Liver (tissue), 9 donors: Measurements from ENCODE around the gene RAC2. TPM values are rescaled to one million over a fixed set of nuclear protein-coding genes. Genes with fewer than 3 reads are reported as not detected.

Experiments
- DNase-seq: peaks from one replicate; pipeline ENCODE4 v3.0.0-alpha.2; 2017; ENCODE audit warnings: low spot score
- H3K27ac ChIP-seq, 2 donors: one replicate each; pipeline ENCODE4 v1.7.0; 2013; ENCODE audit warnings: inconsistent platforms in 2 of 2, low read length in 2 of 2, control low read depth in 1 of 2, low read depth in 1 of 2, mild to moderate bottlenecking in 1 of 2
- H3K27me3 ChIP-seq, 4 donors: one replicate each; pipeline versions ENCODE4 v1.6.1 to v1.7.0; 2013; ENCODE audit warnings: low read length in 3 of 4, inconsistent platforms in 1 of 4, mild to moderate bottlenecking in 1 of 4, moderate library complexity in 1 of 4; ENCODE audit not compliant: control insufficient read depth in 4 of 4, insufficient read depth in 4 of 4
- H3K36me3 ChIP-seq, 4 donors: one replicate each; pipeline versions ENCODE4 v1.6.1 to v1.7.0; 2013; ENCODE audit warnings: low read length in 3 of 4, mild to moderate bottlenecking in 3 of 4, low read depth in 1 of 4, moderate library complexity in 1 of 4; ENCODE audit not compliant: control insufficient read depth in 4 of 4, insufficient read depth in 3 of 4
- H3K4me1 ChIP-seq, 4 donors: one replicate each; pipeline versions ENCODE4 v1.6.1 to v1.7.0; 2013; ENCODE audit warnings: low read length in 3 of 4, mild to moderate bottlenecking in 3 of 4, moderate library complexity in 1 of 4; ENCODE audit not compliant: control insufficient read depth in 4 of 4, insufficient read depth in 4 of 4
- H3K4me3 ChIP-seq, 3 donors: one replicate each; pipeline versions ENCODE4 v1.6.1 to v1.7.0; 2013; ENCODE audit warnings: low read length in 3 of 3, control low read depth in 1 of 3, low read depth in 1 of 3, mild to moderate bottlenecking in 1 of 3
- H3K9ac ChIP-seq, 2 donors: one replicate each; pipeline ENCODE4 v1.7.0; 2013; ENCODE audit warnings: low read length in 2 of 2, mild to moderate bottlenecking in 2 of 2, moderate library complexity in 2 of 2, control low read depth in 1 of 2, low read depth in 1 of 2
- H3K9me3 ChIP-seq, 4 donors: one replicate each; pipeline versions ENCODE4 v1.6.1 to v1.7.0; 2013; ENCODE audit warnings: low read length in 3 of 4; ENCODE audit not compliant: control insufficient read depth in 4 of 4
- EGR1 ChIP-seq, 2 donors: IDR thresholded peaks; 2 replicates each; pipeline ENCODE4 v1.6.1; 2016 to 2018; ENCODE audit warnings: antibody characterized with exemption in 2 of 2, low read depth in 2 of 2
- FOXA1 ChIP-seq: IDR thresholded peaks from 2 replicates; pipeline ENCODE4 v1.6.1; 2016; ENCODE audit warnings: antibody characterized with exemption
- FOXA2 ChIP-seq: IDR thresholded peaks from 2 replicates; pipeline ENCODE4 v1.6.1; 2016; ENCODE audit warnings: antibody characterized with exemption
- GABPA ChIP-seq, 2 donors: IDR thresholded peaks in 1 of 2; conservative IDR thresholded peaks in 1 of 2; 2 replicates each; pipeline ENCODE4 v1.6.1; 2016; ENCODE audit warnings: antibody characterized with exemption in 2 of 2, mild to moderate bottlenecking in 1 of 2, moderate library complexity in 1 of 2
- HNF4A ChIP-seq, 2 donors: conservative IDR thresholded peaks; 2 replicates each; pipeline ENCODE4 v1.6.1; 2016; ENCODE audit warnings: antibody characterized with exemption in 2 of 2, mild to moderate bottlenecking in 2 of 2
- HNF4G ChIP-seq: IDR thresholded peaks from 2 replicates; pipeline ENCODE4 v1.6.1; 2016; ENCODE audit warnings: antibody characterized with exemption
- JUND ChIP-seq, 2 donors: IDR thresholded peaks; 2 replicates each; pipeline ENCODE4 v1.6.1; 2016; ENCODE audit warnings: antibody characterized with exemption in 2 of 2
- NR2F2 ChIP-seq: IDR thresholded peaks from 2 replicates; pipeline ENCODE4 v1.6.1; 2016; ENCODE audit warnings: antibody characterized with exemption
- RAD21 ChIP-seq, 2 donors: IDR thresholded peaks; 2 replicates each; pipeline ENCODE4 v1.6.1; 2016; ENCODE audit warnings: antibody characterized with exemption in 2 of 2, mild to moderate bottlenecking in 2 of 2
- RXRA ChIP-seq, 2 donors: IDR thresholded peaks; 2 replicates each; pipeline ENCODE4 v1.6.1; 2017 to 2018; ENCODE audit warnings: antibody characterized with exemption in 2 of 2, mild to moderate bottlenecking in 1 of 2
- SP1 ChIP-seq: IDR thresholded peaks from 2 replicates; pipeline ENCODE4 v1.6.1; 2018; ENCODE audit warnings: antibody characterized with exemption, mild to moderate bottlenecking
- TAF1 ChIP-seq: conservative IDR thresholded peaks from 2 replicates; pipeline ENCODE4 v1.6.1; 2016; ENCODE audit warnings: antibody characterized with exemption, mild to moderate bottlenecking
- YY1 ChIP-seq: IDR thresholded peaks from 2 replicates; pipeline ENCODE4 v1.6.1; 2016; ENCODE audit warnings: antibody characterized with exemption, mild to moderate bottlenecking
- WGBS: extraction: QIAGEN DNeasy Blood & Tissue Kit; methylation state at CpG from one replicate; pipeline ENCODE4 v1.1.7; 2013; 5-methylcytosine and 5-hydroxymethylcytosine counted together
- polyA plus RNA-seq, 2 donors: library from polyadenylated mRNA; stranded (reverse) in 1 of 2; unstranded in 1 of 2; fragments of 200-250 nt in 1 of 2; fragments of >200 nt in 1 of 2; fragmentation: Nextera tagmentation in 1 of 2; extraction: Ambion mirVana in 1 of 2; gene quantifications; one replicate each; pipeline versions ENCODE4 v1.2.1 to v1.2.3, GENCODE V29; 2013 to 2015
- total RNA-seq, 2 donors: library from RNA; depleted of rRNA; stranded (reverse); fragments of >200 nt; gene quantifications; one replicate each; pipeline ENCODE4 v1.2.3, GENCODE V29; 2014
- TF ChIP-seq, protein P1 (sequence below): IDR thresholded peaks from 2 replicates; pipeline ENCODE4 v1.6.1; 2016; ENCODE audit warnings: antibody characterized with exemption
- TF ChIP-seq, protein P2 (sequence below): fragments of 150-350 bp; IDR thresholded peaks from 2 replicates; pipeline ENCODE4 v1.5.1; 2017; ENCODE audit warnings: improper control_type of control experiment, low read depth, low read length; ENCODE audit not compliant: missing input control
- TF ChIP-seq, protein P3 (sequence below): IDR thresholded peaks from 2 replicates; pipeline ENCODE4 v1.6.1; 2016; ENCODE audit warnings: antibody characterized with exemption
- TF ChIP-seq, protein P4 (sequence below): IDR thresholded peaks from 2 replicates; pipeline ENCODE4 v1.6.1; 2016; ENCODE audit warnings: antibody characterized with exemption
- TF ChIP-seq, protein P5 (sequence below): IDR thresholded peaks from 2 replicates; pipeline ENCODE4 v1.6.1; 2016; ENCODE audit warnings: antibody characterized with exemption, mild to moderate bottlenecking
- donor health status: healthy.
- donor health status: healthy.
- donor health status: healthy.
- donor health status: healthy.
- donor health status: healthy.

Gene RAC2
- total and polyA plus RNA-seq, 4 donors, result 4.0 to 15.0 (median 7.4) TPM

DNA sequence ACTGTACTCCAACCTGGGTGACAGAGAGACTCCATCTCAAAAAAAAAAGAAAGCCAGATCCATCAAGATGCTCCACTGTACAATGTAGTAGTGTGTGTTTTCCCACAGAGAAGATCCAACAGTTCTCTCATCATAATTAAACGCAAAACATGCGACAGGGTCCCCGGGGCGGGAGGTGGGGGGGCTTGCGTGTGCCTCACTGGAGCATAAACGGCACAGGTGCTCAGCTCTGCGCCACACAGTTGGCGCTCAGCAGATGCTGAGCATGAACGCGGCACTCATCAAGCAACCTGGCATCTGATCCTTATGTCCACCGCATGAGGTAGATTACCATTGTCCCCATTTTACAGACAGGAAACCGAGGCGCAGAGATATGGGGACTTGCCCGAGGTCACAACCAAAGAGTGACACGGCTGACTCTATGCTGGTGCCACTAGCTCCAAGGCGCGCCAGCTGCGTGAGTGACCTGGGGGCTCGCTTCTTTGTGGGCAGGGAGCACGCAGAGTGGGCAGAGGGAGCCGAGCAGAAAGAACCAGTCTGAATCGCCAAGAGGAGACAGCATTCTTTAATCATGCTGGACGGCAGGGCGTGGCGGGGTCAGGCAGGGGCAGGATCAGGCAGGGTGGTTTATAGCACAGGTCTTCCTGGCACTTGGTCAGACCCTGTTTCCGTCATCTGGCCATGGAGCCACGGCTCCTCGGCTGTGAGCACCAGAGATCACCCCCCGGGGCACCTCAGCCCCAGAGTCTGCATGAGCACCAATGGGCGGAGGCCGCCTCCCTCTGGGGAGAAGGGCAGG is 64.2 kb downstream of the RAC2 start (continued):
- TF ChIP-seq YY1 (no peak), EGR1 (IDR thresholded peaks at IDR 0.05; ENCODE audit: low read depth in 2 of 2) (no peak), TAF1 (no peak)
- TF ChIP-seq, protein P1, sequence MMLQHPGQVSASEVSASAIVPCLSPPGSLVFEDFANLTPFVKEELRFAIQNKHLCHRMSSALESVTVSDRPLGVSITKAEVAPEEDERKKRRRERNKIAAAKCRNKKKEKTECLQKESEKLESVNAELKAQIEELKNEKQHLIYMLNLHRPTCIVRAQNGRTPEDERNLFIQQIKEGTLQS, result no peak

DNA sequence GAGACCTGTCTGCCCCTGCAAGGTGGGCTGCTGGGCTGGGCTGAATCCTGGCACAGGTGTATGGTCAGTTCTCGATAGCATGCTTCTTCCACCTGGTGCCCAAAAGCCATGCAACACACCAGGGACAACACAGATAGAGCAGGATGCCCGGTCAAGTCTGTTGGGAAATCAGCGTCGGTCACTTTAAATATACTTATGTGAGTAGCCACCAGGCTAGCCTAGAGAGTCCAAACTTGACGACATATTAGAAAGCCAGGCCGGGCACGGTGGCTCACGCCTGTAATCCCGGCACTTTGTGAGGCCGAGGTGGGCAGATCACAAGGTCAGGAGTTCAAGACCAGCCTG is 65.0 kb downstream of the RAC2 start:
- TF ChIP-seq, protein P2, sequence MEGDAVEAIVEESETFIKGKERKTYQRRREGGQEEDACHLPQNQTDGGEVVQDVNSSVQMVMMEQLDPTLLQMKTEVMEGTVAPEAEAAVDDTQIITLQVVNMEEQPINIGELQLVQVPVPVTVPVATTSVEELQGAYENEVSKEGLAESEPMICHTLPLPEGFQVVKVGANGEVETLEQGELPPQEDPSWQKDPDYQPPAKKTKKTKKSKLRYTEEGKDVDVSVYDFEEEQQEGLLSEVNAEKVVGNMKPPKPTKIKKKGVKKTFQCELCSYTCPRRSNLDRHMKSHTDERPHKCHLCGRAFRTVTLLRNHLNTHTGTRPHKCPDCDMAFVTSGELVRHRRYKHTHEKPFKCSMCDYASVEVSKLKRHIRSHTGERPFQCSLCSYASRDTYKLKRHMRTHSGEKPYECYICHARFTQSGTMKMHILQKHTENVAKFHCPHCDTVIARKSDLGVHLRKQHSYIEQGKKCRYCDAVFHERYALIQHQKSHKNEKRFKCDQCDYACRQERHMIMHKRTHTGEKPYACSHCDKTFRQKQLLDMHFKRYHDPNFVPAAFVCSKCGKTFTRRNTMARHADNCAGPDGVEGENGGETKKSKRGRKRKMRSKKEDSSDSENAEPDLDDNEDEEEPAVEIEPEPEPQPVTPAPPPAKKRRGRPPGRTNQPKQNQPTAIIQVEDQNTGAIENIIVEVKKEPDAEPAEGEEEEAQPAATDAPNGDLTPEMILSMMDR, result no peak
- TF ChIP-seq HNF4G (no peak), RAD21 (IDR thresholded peaks at IDR 0.05) (no peak), JUND (IDR thresholded peaks at IDR 0.05) (no peak), GABPA (IDR thresholded peaks at IDR 0.05 in 1 of 2, conservative IDR thresholded peaks at IDR 0.05 in 1 of 2) (no peak), NR2F2 (no peak), HNF4A (conservative IDR thresholded peaks at IDR 0.05) (peak in 1 of 2 donors; percentile 35), SP1 (no peak), RXRA (IDR thresholded peaks at IDR 0.05) (peak in 1 of 2 donors; percentile 4), EGR1 (IDR thresholded peaks at IDR 0.05; ENCODE audit: low read depth in 2 of 2) (no peak), FOXA2 (no peak), FOXA1 (no peak), TAF1 (no peak), YY1 (no peak)
- TF ChIP-seq, protein P1, result no peak
- TF ChIP-seq, protein P3, sequence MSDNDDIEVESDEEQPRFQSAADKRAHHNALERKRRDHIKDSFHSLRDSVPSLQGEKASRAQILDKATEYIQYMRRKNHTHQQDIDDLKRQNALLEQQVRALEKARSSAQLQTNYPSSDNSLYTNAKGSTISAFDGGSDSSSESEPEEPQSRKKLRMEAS, result no peak
- TF ChIP-seq, protein P4, sequence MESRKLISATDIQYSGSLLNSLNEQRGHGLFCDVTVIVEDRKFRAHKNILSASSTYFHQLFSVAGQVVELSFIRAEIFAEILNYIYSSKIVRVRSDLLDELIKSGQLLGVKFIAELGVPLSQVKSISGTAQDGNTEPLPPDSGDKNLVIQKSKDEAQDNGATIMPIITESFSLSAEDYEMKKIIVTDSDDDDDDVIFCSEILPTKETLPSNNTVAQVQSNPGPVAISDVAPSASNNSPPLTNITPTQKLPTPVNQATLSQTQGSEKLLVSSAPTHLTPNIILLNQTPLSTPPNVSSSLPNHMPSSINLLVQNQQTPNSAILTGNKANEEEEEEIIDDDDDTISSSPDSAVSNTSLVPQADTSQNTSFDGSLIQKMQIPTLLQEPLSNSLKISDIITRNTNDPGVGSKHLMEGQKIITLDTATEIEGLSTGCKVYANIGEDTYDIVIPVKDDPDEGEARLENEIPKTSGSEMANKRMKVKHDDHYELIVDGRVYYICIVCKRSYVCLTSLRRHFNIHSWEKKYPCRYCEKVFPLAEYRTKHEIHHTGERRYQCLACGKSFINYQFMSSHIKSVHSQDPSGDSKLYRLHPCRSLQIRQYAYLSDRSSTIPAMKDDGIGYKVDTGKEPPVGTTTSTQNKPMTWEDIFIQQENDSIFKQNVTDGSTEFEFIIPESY, result no peak
- TF ChIP-seq, protein P5, sequence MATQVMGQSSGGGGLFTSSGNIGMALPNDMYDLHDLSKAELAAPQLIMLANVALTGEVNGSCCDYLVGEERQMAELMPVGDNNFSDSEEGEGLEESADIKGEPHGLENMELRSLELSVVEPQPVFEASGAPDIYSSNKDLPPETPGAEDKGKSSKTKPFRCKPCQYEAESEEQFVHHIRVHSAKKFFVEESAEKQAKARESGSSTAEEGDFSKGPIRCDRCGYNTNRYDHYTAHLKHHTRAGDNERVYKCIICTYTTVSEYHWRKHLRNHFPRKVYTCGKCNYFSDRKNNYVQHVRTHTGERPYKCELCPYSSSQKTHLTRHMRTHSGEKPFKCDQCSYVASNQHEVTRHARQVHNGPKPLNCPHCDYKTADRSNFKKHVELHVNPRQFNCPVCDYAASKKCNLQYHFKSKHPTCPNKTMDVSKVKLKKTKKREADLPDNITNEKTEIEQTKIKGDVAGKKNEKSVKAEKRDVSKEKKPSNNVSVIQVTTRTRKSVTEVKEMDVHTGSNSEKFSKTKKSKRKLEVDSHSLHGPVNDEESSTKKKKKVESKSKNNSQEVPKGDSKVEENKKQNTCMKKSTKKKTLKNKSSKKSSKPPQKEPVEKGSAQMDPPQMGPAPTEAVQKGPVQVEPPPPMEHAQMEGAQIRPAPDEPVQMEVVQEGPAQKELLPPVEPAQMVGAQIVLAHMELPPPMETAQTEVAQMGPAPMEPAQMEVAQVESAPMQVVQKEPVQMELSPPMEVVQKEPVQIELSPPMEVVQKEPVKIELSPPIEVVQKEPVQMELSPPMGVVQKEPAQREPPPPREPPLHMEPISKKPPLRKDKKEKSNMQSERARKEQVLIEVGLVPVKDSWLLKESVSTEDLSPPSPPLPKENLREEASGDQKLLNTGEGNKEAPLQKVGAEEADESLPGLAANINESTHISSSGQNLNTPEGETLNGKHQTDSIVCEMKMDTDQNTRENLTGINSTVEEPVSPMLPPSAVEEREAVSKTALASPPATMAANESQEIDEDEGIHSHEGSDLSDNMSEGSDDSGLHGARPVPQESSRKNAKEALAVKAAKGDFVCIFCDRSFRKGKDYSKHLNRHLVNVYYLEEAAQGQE, result no peak
- Histone ChIP-seq H3K27ac (peak overlapping the region; percentile 62 to 80), H3K9ac (no peak overlapping the region), H3K36me3 (no peaks in the 10 kb centered on the region), H3K4me3 (no peak overlapping the region), H3K27me3 (no peaks in the 10 kb centered on the region), H3K9me3 (no peaks in the 10 kb centered on the region), H3K4me1 (peaks cover 9 to 32% (median 19%) of the 10 kb centered on the region in 4 donors)
- DNase-seq, result no peak
- 32% methylated on average over 10 of the region's 10 CpGs for WGBS
